HG03354 (cell line): ENCODE measurements around the gene TPI1.

Experiments
- ATAC-seq: cut with Tn5 transposase; IDR thresholded peaks from one replicate; pipeline ENCODE4 v1.9.1; 2021; ENCODE audit warnings: mild to moderate bottlenecking; ENCODE audit not compliant: unreplicated experiment, poor library complexity, severe bottlenecking

The TPI1 gene

GRCh38 chr12:6909421-6910145, 42.3 kb downstream of the TPI1 start:
- no peak for ATAC-seq

GRCh38 chr12:6912164-6912935, 45.0 kb downstream of the TPI1 start:
- ATAC-seq, result no peak

DNA sequence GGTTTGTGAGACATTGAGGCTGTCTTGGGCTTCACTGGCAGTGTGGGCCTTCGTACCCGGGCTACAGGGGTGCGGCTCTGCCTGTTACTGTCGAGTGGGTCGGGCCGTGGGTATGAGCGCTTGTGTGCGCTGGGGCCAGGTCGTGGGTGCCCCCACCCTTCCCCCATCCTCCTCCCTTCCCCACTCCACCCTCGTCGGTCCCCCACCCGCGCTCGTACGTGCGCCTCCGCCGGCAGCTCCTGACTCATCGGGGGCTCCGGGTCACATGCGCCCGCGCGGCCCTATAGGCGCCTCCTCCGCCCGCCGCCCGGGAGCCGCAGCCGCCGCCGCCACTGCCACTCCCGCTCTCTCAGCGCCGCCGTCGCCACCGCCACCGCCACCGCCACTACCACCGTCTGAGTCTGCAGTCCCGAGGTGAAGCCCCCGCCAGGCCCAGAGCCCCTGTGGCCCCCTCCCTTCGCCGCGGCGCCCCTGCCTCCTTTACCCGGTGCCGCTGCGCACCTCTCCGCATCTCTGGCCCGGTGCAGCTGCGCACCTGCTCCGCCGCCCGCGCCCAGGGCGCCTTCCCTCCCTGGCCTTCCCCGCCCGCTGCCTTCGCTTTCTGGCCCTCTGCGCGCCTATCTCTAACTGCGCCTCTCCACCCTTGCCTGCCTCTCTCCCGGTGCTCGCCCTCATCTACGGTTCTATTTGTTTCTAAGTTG, 47.1 kb downstream of the TPI1 start, which contains the start of gene ENO2:
ENO2 (plus strand) TSS at position 335 of the 701 bp plus-strand sequence. CDS start 1,253 bp downstream, outside the sequence.
- ATAC-seq, result peak; percentile 83

- peak; percentile 23 for ATAC-seq
These were observed 47.8 kb downstream of the TPI1 start for GRCh38 chr12:6914947-6915788.

- ATAC-seq, result no peak
These were observed 48.5 kb downstream of the TPI1 start for GRCh38 chr12:6915789-6916285.

GRCh38 chr12:6916426-6917200, 49.3 kb downstream of the TPI1 start:
- ATAC-seq, result no peak

DNA sequence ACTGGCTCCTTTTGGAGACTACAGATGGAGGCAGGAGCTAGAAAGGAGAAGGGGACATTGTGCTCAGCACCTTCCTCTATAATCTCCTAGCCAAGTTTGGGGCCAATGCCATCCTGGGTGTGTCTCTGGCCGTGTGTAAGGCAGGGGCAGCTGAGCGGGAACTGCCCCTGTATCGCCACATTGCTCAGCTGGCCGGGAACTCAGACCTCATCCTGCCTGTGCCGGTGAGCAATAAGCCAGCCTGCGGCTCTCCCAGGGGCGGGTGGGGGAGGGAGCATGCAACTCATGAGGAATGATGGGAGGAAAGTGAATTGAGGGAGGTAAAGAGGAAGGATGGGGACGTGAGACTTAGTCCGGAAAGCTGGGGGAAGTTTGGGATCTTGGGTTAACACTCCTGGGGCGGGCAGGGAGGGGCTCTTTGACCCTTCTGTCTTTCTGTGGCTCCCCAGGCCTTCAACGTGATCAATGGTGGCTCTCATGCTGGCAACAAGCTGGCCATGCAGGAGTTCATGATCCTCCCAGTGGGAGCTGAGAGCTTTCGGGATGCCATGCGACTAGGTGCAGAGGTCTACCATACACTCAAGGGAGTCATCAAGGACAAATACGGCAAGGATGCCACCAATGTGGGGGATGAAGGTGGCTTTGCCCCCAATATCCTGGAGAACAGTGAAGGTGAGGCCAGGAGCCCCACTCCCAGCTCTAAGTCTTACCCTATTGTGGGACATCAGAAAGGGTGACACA, 50.3 kb downstream of the TPI1 start:
- no peak for ATAC-seq

GRCh38 chr12:6919588-6919987, 52.3 kb downstream of the TPI1 start:
- ATAC-seq, result no peak
